ENCODE results near the gene NDUFA11.
"Not testable (repeated sequence)": the region's sequence is repeated elsewhere in the genome, so short reads cannot be mapped to it uniquely, and the experiment has no call there.

NDUFA11 gene

DNA sequence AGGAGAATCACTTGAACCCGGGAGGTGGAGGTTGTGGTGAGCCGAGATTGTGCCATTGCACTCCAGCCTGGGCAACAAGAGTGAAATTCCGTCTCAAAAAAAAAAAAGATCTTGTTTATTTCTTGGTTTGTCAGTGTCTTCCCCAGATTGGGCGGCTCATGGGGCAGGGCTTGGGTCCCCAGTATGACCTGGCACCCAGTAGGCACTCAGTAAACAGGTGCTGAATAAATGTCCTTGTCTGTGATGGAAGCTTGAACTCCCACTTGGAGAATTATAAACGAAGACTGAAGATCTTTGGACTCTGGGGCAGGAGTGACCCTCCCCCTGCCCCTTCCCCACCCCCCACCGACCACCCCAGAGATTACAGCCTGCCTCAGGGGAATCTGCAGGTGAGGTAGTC lies 23.4 kb downstream of the NDUFA11 start:
- H3K27ac Mint-ChIP-seq = no peak overlapping the region
- no peak overlapping the region for H3K4me3 Mint-ChIP-seq
- H3K9me3 Mint-ChIP-seq = no peaks in the 10 kb centered on the region
- H3K4me1 Mint-ChIP-seq (ENCODE audit: low read depth) = no peaks in the 10 kb centered on the region
- no peak for DNase-seq (ENCODE audit: low spot score)
- H3K36me3 Mint-ChIP-seq (ENCODE audit: low read depth) = no peaks in the 10 kb centered on the region
- H3K27me3 Mint-ChIP-seq (ENCODE audit: low read depth) = peaks cover 4% of the 10 kb centered on the region

DNA sequence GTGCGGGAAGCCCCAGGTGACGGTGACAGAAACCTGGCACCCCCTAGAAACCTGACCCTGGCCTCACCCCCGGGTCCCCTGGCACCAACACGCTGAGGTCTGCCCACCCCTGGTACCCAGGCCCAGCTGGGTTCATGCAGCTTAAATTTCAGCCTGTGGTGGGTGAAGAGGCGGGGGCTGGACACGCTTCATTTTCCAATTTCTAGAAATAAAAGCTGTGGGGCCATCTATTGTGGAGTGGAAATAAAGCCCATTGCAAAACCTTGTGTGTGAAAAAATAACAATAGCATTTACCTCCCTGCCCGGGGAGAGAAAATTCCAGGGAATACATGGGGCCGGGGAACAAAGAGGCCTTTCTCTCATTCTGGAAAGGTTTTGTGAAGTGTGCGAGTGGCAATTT lies 25.7 kb downstream of the NDUFA11 start:
- no peak for DNase-seq (ENCODE audit: low spot score)
- Mint-ChIP-seq H3K4me1 (ENCODE audit: low read depth) (no peaks in the 10 kb centered on the region), H3K27me3 (ENCODE audit: low read depth) (peaks cover 4% of the 10 kb centered on the region)

DNA sequence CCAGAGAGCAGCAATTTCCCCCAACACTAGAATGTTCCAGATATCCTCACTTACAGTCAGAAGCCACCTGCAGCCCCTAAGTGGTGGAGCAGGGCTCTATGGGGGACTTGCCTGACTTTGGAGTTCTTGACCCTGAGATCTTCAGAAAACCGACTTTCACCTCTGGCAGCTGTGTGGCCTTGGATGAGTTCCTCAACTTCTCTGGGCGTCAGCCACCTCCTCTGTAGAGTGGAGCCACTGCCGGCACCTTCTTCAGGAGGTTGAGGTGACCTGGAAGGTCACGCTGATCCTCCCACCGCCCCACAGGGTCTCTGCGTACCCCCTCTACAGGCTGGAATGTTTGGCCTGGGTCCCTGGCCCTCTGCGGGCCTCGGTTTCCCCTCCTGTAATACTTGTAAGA lies 26.2 kb downstream of the NDUFA11 start:
- Mint-ChIP-seq H3K9me3 (no peaks in the 10 kb centered on the region), H3K4me3 (no peak overlapping the region), H3K36me3 (ENCODE audit: low read depth) (no peaks in the 10 kb centered on the region), H3K4me1 (ENCODE audit: low read depth) (no peaks in the 10 kb centered on the region), H3K27me3 (ENCODE audit: low read depth) (peaks cover under 1% of the 10 kb centered on the region), H3K27ac (no peak overlapping the region)
- no peak for DNase-seq (ENCODE audit: low spot score)

More for the DNA sequence above, 25.7 kb downstream of the NDUFA11 start:
- Mint-ChIP-seq H3K9me3 (no peaks in the 10 kb centered on the region), H3K36me3 (ENCODE audit: low read depth) (no peaks in the 10 kb centered on the region), H3K4me3 (no peak overlapping the region), H3K27ac (no peak overlapping the region)

DNA sequence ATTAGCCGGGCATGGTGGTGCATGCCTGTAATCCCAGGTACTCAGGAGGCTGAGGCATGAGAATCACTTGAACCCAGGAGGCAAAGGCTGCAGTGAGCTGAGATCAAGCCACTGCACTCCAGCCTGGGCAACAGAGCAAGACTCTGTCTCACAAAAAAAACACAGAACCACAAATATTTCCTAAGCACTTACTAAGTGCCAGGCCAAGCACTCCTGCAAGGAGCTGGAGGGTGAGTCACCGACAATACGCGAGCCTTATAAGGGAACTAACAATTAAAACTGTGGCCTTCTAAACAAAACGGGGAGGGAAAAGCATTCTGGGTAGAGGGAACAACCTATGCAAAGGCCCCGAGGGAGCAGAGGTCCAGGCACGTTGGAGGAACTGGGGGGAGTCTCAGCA lies 29.1 kb downstream of the NDUFA11 start:
- not testable (repeated sequence) for H3K36me3 Mint-ChIP-seq (ENCODE audit: low read depth); H3K4me3 Mint-ChIP-seq

DNA sequence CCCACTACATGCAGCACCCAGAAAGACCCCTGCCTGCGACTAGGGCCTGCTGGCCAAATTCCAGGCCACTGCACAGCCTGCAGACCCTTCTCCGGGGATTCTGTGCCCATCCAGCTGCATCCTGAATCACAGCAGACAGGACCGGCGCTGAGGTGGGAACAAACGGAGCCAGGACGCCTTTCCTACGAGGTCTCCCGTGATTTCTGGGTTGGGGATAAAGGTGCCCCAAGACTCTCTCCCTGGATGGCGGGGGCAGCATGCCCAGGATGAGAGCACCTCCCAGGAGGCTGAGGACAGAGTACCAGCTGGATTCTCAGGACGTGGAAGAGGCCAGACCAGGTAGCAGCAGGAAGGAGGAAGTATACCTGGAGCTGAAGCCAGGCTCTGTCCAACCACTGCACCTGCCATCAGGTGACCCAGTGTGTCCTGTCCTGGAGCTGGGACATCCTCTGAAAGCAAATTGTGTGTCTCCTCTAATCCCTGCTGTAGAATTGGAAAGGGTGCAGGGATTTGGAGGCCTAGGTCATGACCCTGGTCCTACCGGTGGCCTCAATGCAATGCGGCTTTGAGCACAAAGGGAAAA lies 29.9 kb downstream of the NDUFA11 start:
- Mint-ChIP-seq H3K4me1 (ENCODE audit: low read depth) (no peaks in the 10 kb centered on the region), H3K36me3 (ENCODE audit: low read depth) (no peaks in the 10 kb centered on the region), H3K9me3 (no peaks in the 10 kb centered on the region), H3K4me3 (no peak overlapping the region), H3K27ac (no peak overlapping the region), H3K27me3 (ENCODE audit: low read depth) (no peaks in the 10 kb centered on the region)
- DNase-seq (ENCODE audit: low spot score) = no peak

More for the DNA sequence above, 29.1 kb downstream of the NDUFA11 start:
- DNase-seq (ENCODE audit: low spot score); H3K9me3 Mint-ChIP-seq; H3K27me3 Mint-ChIP-seq (ENCODE audit: low read depth); H3K27ac Mint-ChIP-seq; H3K4me1 Mint-ChIP-seq (ENCODE audit: low read depth): not testable (repeated sequence)

DNA sequence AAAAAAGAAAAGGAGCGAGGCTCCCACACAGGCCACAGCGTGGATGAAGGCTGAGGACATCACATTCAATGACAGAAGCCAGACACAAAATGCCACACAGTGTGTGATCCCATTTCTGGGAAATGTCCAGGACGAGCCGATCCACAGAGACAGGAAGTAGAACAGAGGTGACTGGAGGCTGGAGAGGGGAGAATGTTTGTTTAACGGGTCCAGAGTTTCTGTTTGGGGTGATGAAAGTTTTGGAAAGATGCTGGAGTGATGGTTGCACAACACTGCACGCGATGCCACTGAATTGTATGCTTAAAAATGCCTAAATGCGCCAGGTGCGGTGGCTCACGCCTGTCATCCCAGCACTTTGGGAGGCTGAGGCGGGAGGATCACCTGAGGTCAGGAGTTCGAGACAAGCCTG lies 32.6 kb downstream of the NDUFA11 start:
- Mint-ChIP-seq H3K4me1 (ENCODE audit: low read depth) (no peaks in the 10 kb centered on the region), H3K36me3 (ENCODE audit: low read depth) (no peaks in the 10 kb centered on the region), H3K27ac (no peak overlapping the region), H3K9me3 (no peaks in the 10 kb centered on the region), H3K27me3 (ENCODE audit: low read depth) (no peaks in the 10 kb centered on the region), H3K4me3 (no peak overlapping the region)
- no peak for DNase-seq (ENCODE audit: low spot score)

DNA sequence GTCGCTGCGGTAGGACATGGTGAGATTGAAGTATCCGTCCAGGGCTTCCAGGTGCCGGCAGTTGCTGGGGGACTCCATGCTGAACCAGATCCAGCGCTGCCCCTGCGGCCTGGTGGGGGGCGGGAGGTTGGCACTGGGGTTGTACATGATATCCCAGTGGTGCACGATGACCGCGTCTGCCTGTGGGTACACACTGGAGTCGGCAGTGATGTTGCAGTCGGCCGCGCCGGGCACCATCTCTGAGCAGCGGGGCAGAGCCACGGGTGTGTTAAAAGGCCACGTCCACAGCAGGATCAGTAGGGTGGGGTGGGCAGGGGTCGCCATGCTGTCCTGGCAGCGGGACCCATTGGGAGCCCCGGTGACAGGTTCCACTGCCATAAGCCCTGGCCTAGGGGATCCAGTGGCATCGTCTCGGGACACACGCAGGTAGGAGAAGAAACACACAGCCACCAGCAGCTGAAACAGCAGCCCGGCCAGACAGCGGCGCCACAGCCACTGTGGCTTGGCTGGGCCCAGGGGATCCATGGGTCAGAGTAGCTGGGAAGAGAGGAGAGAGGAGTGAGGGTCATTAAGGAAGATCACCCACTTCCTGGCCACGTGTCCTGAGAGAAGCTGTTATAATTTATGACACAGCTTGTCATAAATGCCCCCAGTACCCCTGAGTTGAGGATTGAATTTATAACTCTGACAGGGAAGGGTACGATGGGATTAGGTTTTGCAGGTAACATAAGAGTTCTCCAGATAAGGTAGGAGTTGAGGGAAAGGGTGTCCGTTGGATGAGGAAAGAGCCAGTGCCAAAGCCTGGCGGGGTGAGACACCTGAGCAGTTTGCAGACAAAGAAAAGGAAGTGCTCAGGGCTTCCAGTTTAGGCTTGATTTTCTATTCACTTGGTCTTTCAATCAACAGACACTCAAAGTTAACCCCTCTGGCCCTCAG lies 36.1 kb downstream of the NDUFA11 start:
- H3K27me3 Mint-ChIP-seq (ENCODE audit: low read depth) = no peaks in the 10 kb centered on the region
- no peak overlapping the region for H3K27ac Mint-ChIP-seq
- H3K4me1 Mint-ChIP-seq (ENCODE audit: low read depth) = no peaks in the 10 kb centered on the region
- no peak overlapping the region for H3K4me3 Mint-ChIP-seq
- H3K9me3 Mint-ChIP-seq = no peaks in the 10 kb centered on the region
- DNase-seq (ENCODE audit: low spot score) = no peak
- H3K36me3 Mint-ChIP-seq (ENCODE audit: low read depth) = no peaks in the 10 kb centered on the region

DNA sequence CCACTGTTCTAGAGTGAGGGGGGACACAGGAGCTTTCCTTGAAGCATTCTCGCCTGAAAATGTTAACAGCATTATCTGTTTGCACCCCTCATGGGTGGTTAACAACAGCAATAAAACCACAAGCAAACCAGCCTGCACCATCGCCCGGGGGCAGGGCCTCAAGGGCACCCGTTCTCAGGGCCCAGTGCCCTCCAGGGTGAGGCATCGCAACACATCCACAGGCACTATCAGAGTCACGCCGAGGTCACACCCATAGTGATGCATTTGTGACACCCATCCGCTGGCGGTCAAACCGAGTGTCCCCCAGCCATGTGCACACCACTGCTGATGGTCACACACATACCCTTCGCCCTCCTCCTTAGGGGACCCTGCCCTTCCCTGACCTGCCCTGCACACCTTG lies 37.8 kb downstream of the NDUFA11 start:
- no peak overlapping the region for H3K27ac Mint-ChIP-seq
- no peak overlapping the region for H3K4me3 Mint-ChIP-seq
- H3K9me3 Mint-ChIP-seq = no peaks in the 10 kb centered on the region
- no peak for DNase-seq (ENCODE audit: low spot score)
- H3K4me1 Mint-ChIP-seq (ENCODE audit: low read depth) = no peaks in the 10 kb centered on the region
- H3K27me3 Mint-ChIP-seq (ENCODE audit: low read depth) = no peaks in the 10 kb centered on the region
- no peaks in the 10 kb centered on the region for H3K36me3 Mint-ChIP-seq (ENCODE audit: low read depth)

DNA sequence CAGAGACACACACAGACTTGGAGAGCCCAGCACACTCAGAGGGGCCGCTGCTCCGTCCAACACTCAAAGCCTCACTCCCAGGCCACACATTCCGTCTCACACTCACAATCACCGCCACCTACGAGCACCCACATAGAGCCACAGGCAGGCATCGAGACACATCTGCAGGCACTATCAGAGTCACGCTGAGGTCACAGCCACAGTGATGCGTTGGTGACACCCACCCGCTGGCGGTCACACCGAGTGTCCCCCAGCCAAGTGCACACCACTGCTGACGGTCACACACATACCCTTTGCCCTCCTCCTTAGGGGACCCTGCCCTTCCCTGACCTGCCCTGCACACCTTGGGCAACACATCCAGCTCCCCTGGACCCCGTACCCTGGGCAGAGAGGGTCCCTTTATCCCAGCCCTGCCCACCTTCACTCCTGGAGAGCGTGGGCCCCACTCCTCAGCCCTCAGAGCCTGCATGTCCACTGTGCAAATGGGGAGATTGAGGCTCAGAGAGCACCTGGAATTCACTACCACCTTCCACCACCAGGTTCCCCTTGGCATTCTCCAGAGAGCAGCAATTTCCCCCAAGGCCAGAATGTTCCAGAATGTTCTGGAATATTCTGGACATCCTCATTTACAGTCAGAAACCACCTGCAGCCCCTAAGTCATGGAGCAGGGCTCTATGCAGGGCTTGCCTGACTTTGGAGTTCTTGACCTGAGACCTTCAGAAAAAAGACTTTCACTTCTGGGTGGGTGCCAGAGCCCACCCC lies 38.7 kb downstream of the NDUFA11 start:
- no peaks in the 10 kb centered on the region for H3K4me1 Mint-ChIP-seq (ENCODE audit: low read depth)

DNA sequence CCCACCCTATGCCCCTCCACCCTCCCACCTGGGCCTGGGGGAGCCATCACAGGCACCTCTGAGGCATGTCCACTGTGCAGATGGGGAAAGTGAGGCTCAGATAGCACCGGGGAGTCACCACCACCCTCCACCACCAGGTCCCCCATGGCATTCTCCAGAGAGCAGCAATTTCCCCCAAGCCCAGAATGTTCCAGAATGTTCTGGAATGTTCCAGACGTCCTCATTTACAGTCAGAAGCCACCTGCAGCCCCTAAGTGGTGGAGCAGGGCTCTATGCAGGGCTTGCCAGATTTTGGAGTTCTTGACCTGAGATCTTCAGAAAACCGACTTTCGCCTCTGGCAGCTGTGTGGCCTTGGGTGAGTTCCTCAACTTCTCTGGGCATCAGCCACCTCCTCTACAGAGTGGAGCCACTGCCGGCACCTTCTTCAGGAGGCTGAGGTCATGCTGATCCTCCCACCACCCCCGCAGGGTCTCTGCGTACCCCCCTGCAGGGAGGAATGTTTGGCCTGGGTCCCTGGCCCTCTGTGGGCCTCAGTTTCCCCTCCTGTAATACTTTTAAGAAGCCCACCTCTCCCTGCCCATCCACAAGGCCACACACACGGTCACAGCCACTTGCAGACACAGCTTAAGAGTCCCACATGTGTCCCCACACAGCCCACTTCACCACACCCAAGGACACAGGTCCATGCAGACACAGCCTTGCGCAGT lies 39.4 kb downstream of the NDUFA11 start:
- H3K27ac Mint-ChIP-seq = no peak overlapping the region
- no peaks in the 10 kb centered on the region for H3K27me3 Mint-ChIP-seq (ENCODE audit: low read depth)
- no peaks in the 10 kb centered on the region for H3K4me1 Mint-ChIP-seq (ENCODE audit: low read depth)
- DNase-seq (ENCODE audit: low spot score) = no peak
- H3K36me3 Mint-ChIP-seq (ENCODE audit: low read depth) = no peaks in the 10 kb centered on the region
- no peak overlapping the region for H3K4me3 Mint-ChIP-seq
- no peaks in the 10 kb centered on the region for H3K9me3 Mint-ChIP-seq

More for the DNA sequence above, 38.7 kb downstream of the NDUFA11 start:
- no peak for DNase-seq (ENCODE audit: low spot score)
- Mint-ChIP-seq H3K4me3 (no peak overlapping the region), H3K9me3 (no peaks in the 10 kb centered on the region), H3K36me3 (ENCODE audit: low read depth) (no peaks in the 10 kb centered on the region), H3K27me3 (ENCODE audit: low read depth) (no peaks in the 10 kb centered on the region), H3K27ac (no peak overlapping the region)

DNA sequence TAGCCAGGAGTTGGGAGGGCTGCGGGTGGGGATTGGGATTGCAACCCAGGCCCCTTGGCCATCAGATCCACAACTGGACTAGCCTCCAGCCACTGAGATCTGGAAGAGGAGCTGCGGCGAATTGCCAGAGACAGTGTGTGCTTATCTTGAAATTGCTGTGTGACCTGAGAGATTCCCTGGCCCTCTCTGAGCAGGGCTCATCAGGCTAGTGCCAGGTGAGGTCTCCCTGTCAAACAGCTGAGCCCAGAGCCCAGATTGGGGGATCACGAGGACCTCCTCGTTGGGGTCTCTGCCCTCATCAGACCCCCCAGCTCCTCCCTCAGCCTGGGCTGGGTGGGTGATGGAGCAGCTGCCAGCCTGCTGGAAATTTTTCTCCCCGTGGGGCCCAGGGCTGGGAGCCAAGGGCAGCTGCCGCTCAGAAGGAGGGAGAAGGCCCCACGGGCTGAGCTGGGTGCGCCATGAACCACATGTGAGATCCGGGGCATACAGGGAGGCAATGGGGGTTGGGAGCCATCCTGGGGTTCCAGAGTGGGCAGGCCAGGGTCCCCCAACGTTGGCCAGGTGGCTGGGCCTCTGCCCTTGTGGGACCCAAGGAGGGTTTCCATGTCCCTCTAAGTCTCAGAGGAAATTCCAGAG lies 40.4 kb downstream of the NDUFA11 start:
- no peak overlapping the region for H3K4me3 Mint-ChIP-seq
- H3K36me3 Mint-ChIP-seq (ENCODE audit: low read depth) = no peaks in the 10 kb centered on the region
- DNase-seq (ENCODE audit: low spot score) = no peak
- no peak overlapping the region for H3K27ac Mint-ChIP-seq
- H3K9me3 Mint-ChIP-seq = no peaks in the 10 kb centered on the region
- no peaks in the 10 kb centered on the region for H3K27me3 Mint-ChIP-seq (ENCODE audit: low read depth)
- no peaks in the 10 kb centered on the region for H3K4me1 Mint-ChIP-seq (ENCODE audit: low read depth)

DNA sequence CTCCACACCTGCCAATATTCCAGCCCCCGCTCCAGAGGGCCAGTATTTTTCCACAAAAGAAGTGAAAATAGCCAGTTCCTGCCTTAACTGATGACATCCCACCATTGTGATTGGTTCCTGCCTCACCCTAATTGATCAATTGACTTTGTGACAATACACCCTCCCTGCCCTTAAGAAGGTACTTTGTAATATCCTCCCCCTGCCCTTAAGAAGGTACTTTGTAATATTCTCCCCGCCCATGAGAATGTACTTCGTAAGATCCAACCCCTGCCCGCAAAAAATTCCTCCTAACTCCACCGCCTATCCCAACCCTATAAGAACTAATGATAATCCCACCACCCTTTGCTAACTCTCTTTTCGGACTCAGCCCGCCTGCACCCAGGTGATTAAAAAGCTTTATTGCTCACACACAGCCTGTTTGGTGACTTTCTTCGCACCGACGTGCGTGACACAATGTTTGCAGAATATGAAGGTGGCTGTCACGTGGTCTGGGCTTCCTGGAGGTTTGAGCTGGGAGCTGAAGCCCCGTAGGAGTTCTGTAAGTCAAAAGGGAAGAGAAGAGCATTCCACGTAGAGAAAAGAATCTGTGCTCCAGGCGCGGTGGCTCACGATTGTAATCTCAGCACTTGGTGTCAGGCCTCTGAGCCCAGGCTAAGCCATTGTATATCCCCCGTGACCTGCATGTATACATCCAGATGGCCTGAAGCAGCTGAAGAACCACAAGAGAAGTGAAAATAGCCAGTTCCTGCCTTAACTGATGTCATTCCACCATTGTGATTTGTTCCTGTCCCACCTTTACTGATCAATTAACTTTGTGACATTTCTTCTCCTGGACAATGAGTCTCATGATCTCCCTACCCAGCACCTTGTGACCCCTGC lies 46.1 kb downstream of the NDUFA11 start:
- Mint-ChIP-seq H3K9me3 (no peaks in the 10 kb centered on the region), H3K27ac (no peak overlapping the region), H3K4me3 (no peak overlapping the region), H3K36me3 (ENCODE audit: low read depth) (no peaks in the 10 kb centered on the region), H3K4me1 (ENCODE audit: low read depth) (peaks cover 4% of the 10 kb centered on the region), H3K27me3 (ENCODE audit: low read depth) (peaks cover 2% of the 10 kb centered on the region)
- DNase-seq (ENCODE audit: low spot score) = no peak

DNA sequence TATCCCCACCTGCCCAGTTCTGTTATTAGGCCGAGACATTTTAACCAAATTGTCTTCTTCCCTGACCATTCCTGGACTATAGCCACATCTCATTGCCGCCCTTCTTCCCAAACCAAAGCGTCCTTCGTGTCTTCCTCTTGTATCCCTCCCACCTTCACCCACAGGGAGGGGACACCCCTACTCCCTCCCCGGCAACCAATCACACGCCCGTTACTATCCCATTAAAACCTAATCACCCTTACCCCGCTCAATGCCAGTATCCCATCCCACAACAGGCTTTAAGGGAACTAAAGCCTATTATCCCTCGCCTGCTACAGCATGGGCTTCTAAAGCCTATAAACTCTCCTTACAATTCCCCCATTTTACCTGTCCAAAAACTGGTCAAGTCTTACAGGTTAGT lies 48.4 kb downstream of the NDUFA11 start:
- H3K9me3 Mint-ChIP-seq; H3K27ac Mint-ChIP-seq; H3K27me3 Mint-ChIP-seq (ENCODE audit: low read depth); H3K4me1 Mint-ChIP-seq (ENCODE audit: low read depth); H3K4me3 Mint-ChIP-seq; DNase-seq (ENCODE audit: low spot score); H3K36me3 Mint-ChIP-seq (ENCODE audit: low read depth): not testable (repeated sequence)
